NCI-H1436 treated with DMSO at 0.1 percent for 48 hours (cell line): ENCODE measurements around the gene RAB5B.
"Not testable (repeated sequence)": the region's sequence is repeated elsewhere in the genome, so short reads cannot be mapped to it uniquely, and the experiment has no call there.

Experiments used
- DNase-seq: peaks from one replicate; lab custom pipeline; 2025; lab: John Stamatoyannopoulos, UW

RAB5B gene

GRCh38 chr12:55983232-55983842 lies 9.5 kb downstream of the RAB5B start:
- no peak for DNase-seq

- no peak for DNase-seq
These were observed 11.0 kb downstream of the RAB5B start for GRCh38 chr12:55984861-55985260.

GRCh38 chr12:55985341-55985740 lies 11.5 kb downstream of the RAB5B start:
- DNase-seq: no peak

- DNase-seq: not testable (repeated sequence)
These were observed 12.1 kb downstream of the RAB5B start for GRCh38 chr12:55985976-55986375.

- no peak for DNase-seq
These were observed 17.2 kb downstream of the RAB5B start for GRCh38 chr12:55991110-55991509.

GRCh38 chr12:55993230-55993853 lies 19.5 kb downstream of the RAB5B start:
- DNase-seq: no peak

- DNase-seq: no peak
These were observed 21.5 kb downstream of the RAB5B start for GRCh38 chr12:55995366-55995765.

GRCh38 chr12:55996201-55996714 lies 22.4 kb downstream of the RAB5B start:
- DNase-seq: no peak

- peak; percentile 64 for DNase-seq
These were observed 23.0 kb downstream of the RAB5B start, which contains the start of gene SUOX for GRCh38 chr12:55996715-55997534. Gene SUOX (plus strand): TSS chr12:55997276. CDS start chr12:56002222, 4,946 bp downstream.

GRCh38 chr12:55997535-55997859 lies 23.6 kb downstream of the RAB5B start:
- DNase-seq: no peak

- DNase-seq: not testable (repeated sequence)
These were observed 25.6 kb downstream of the RAB5B start for GRCh38 chr12:55999522-55999921.

- DNase-seq: not testable (repeated sequence)
These were observed 26.2 kb downstream of the RAB5B start for GRCh38 chr12:55999999-56000540.

- no peak for DNase-seq
These were observed 27.7 kb downstream of the RAB5B start for GRCh38 chr12:56001487-56002100.

GRCh38 chr12:56003376-56003775 lies 29.5 kb downstream of the RAB5B start:
- DNase-seq: not testable (repeated sequence)

GRCh38 chr12:56004211-56004610 lies 30.3 kb downstream of the RAB5B start:
- no peak for DNase-seq

GRCh38 chr12:56007564-56008559 lies 34.0 kb downstream of the RAB5B start:
- DNase-seq: no peak

- no peak for DNase-seq
These were observed 36.3 kb downstream of the RAB5B start for GRCh38 chr12:56010111-56010570.

- no peak for DNase-seq
These were observed 37.7 kb downstream of the RAB5B start for GRCh38 chr12:56011509-56012090.

- no peak for DNase-seq
These were observed 39.6 kb downstream of the RAB5B start for GRCh38 chr12:56013482-56013881.

- DNase-seq: no peak
These were observed 40.3 kb downstream of the RAB5B start for GRCh38 chr12:56014205-56014604.
